Adrenal gland (tissue), 12 donors: ENCODE measurements around the gene SLC2A9. TPM values are rescaled to one million over a fixed set of nuclear protein-coding genes. Genes with fewer than 3 reads are reported as not detected.

ENCODE experiments used
- DNase-seq, 7 donors: peaks; one replicate each; pipeline ENCODE4 v3.0.0-alpha.2; 2019 to 2020
- H3K27ac ChIP-seq, 5 donors: fragments of 200-600 bp; sonication (generic) in 4 of 5; 1 replicate in 3 of 5; 2 replicates in 2 of 5; pipeline versions ENCODE4 v1.5.1 to v1.8.0; 2016 to 2020; ENCODE audit warnings: mild to moderate bottlenecking in 1 of 5
- H3K27me3 ChIP-seq: fragments of 200-600 bp; 2 replicates; pipeline ENCODE4 v1.8.0; 2021
- H3K36me3 ChIP-seq, 2 donors: fragments of 200-600 bp; replicated peaks in 1 of 2; 1 replicate in 1 of 2; 2 replicates in 1 of 2; pipeline versions ENCODE4 v1.5.1 to v1.8.0; 2018 to 2022
- H3K4me1 ChIP-seq, 2 donors: fragments of 200-600 bp; replicated peaks in 1 of 2; 1 replicate in 1 of 2; 2 replicates in 1 of 2; pipeline versions ENCODE4 v1.5.1 to v1.8.0; 2018 to 2021
- H3K4me3 ChIP-seq, 4 donors: fragments of 200-600 bp; sonication (generic) in 3 of 4; one replicate each; pipeline ENCODE4 v1.5.1; 2016 to 2018
- H3K9me3 ChIP-seq, 3 donors: fragments of 200-600 bp; sonication (generic) in 1 of 3; replicated peaks in 1 of 3; 1 replicate in 2 of 3; 2 replicates in 1 of 3; pipeline versions ENCODE4 v1.5.1 to v1.8.0; 2016 to 2021
- POLR2A ChIP-seq, 2 donors: fragments of 450-650 bp; IDR thresholded peaks; one replicate each; pipeline ENCODE4 v1.6.1; 2017; ENCODE audit warnings: antibody characterized with exemption in 2 of 2, mild to moderate bottlenecking in 2 of 2, moderate library complexity in 1 of 2
- WGBS, 4 donors: extraction: QIAGEN DNeasy Blood & Tissue Kit in 2 of 4; methylation state at CpG; one replicate each; pipeline versions ENCODE4 v1.1.5 to v1.1.7; 2013 to 2017; 5-methylcytosine and 5-hydroxymethylcytosine counted together
- intact Hi-C, 2 donors: fragments of 100-400 bp; cut with DNase I; formaldehyde crosslinking; loops; one replicate each; pipeline versions ENCODE4 v1.14.1 to v1.15.0; 2022 to 2023
- polyA plus RNA-seq, 3 donors: library from polyadenylated mRNA; stranded (reverse); fragments of 200-250 nt in 2 of 3; fragments of 350-450 nt in 1 of 3; fragmentation: Illumina TruSeq in 1 of 3; extraction: RNeasy Lipid Tissue Mini Kit (QIAGEN cat#74804) in 1 of 3; gene quantifications; one replicate each; pipeline ENCODE4 v1.2.3, GENCODE V29; 2013 to 2014
- total RNA-seq, 9 donors: library from RNA; depleted of rRNA in 4 of 9; stranded (reverse); fragments of >200 nt in 4 of 9; fragments of 120-200 nt in 1 of 9; fragmentation: NEBNext Ultra II Directional in 1 of 9; extraction: Animal tissue kit (Norgen Biotek cat#: 25700) in 1 of 9; gene quantifications; one replicate each; pipeline versions ENCODE4 v1.1.0 to v1.2.4, GENCODE V29; 2013 to 2023
- TF ChIP-seq, protein P1 (sequence below), 6 experiments: fragments of 450-650 bp in 4 of 6; fragments of 200-600 bp in 2 of 6; sonication (generic) in 1 of 6; IDR thresholded peaks; 1 replicate in 5 of 6; 2 replicates in 1 of 6; pipeline versions ENCODE4 v1.5.1 to v1.8.0; 2016 to 2021; ENCODE audit warnings: antibody characterized with exemption in 6 of 6, mild to moderate bottlenecking in 2 of 6, moderate library complexity in 1 of 6
- donor health status: healthy with polysubstance abuse.
- donor health status: Bipolar disorder and iron deficiency.
- donor health status: DM: yes; HTN: yes; CAD: no.
- donor health status: DM: no; HTN: no; CAD: no.
- donor health status: DM: no; HTN: no; CAD: no.
- donor health status: DM: yes; HTN: yes; CAD: no.

Gene SLC2A9
- total and polyA plus RNA-seq, 12 donors, result 1.8 to 16.6 (median 8.5) TPM

DNA sequence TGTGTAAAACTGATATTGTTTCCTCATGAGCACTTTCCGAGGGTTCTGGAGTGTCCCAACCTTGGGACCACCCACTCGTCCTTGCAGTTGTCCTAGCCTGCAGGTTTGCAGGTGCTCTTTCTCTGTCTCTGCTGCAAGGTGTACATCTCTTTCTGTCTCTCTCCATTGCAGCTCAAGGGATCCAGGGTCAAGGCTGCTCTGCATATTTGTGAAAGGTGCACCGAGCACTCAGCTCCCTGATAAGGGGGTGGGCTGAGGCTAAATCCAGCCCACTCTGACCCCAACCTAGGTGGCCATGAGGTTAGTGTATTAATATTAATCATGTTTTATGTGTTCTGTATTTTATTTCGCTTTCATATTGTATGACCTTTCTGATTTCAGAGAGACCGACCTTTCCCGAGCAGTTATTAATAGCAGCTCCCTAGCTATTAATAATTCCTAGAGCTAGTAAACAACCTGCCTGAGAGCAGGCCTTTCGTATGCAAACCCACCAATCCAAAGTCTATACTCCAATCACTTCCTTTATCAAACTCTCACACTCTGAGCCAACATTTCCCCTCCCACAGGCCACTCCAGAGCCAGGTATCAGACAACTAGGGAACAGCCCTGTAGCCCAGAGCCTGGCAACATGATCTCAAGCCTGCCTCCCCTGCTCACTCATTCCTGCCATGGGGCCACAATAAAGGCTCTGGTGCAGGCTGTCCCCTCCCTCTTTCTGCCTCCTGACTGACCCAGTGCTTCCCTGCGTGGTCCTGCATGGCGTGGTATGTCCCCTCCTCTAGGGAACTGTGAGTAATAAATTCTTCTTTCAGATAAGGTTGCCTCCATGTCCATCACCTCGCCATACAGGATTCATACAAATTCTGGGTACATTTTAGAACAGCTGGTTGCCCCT is 73.9 kb downstream of the SLC2A9 start:
- no peaks in the 10 kb centered on the region for H3K9me3 ChIP-seq
- no peaks in the 10 kb centered on the region for H3K36me3 ChIP-seq
- intact Hi-C loops, result no loop called here
- DNase-seq, result peak in 2 of 7 donors; percentile 16 to 42
- H3K4me3 ChIP-seq, result no peak overlapping the region
- H3K27me3 ChIP-seq, result no peaks in the 10 kb centered on the region
- peaks cover 9 to 11% of the 10 kb centered on the region in 2 donors for H3K4me1 ChIP-seq
- 56 to 67% (median 60%) methylated on average over 8 to 10 of the region's 10 CpGs for WGBS, 4 donors
- H3K27ac ChIP-seq, result no peak overlapping the region
- TF ChIP-seq, protein P1, sequence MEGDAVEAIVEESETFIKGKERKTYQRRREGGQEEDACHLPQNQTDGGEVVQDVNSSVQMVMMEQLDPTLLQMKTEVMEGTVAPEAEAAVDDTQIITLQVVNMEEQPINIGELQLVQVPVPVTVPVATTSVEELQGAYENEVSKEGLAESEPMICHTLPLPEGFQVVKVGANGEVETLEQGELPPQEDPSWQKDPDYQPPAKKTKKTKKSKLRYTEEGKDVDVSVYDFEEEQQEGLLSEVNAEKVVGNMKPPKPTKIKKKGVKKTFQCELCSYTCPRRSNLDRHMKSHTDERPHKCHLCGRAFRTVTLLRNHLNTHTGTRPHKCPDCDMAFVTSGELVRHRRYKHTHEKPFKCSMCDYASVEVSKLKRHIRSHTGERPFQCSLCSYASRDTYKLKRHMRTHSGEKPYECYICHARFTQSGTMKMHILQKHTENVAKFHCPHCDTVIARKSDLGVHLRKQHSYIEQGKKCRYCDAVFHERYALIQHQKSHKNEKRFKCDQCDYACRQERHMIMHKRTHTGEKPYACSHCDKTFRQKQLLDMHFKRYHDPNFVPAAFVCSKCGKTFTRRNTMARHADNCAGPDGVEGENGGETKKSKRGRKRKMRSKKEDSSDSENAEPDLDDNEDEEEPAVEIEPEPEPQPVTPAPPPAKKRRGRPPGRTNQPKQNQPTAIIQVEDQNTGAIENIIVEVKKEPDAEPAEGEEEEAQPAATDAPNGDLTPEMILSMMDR (IDR thresholded peaks at IDR 0.05), result no peak
- TF ChIP-seq POLR2A (IDR thresholded peaks at IDR 0.05), result no peak

DNA sequence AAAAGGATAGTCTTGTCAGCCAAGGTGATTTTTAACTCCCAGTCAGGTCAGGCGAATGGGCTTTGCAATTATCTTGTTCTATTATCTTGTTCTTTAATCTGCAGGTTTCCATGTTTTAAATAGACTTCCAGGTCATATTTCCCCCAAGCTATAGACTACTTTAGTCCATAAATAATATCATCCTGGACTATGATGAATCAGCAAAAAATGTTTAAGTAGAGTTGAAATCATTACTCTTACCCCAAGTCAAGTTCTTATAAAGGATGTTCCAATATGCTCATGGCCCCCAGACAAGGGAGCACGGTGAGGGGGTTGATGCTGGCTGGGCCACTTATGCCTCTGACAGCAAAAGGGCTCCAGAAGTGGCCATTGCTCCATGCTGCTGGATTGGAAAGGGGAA is 75.1 kb downstream of the SLC2A9 start:
- H3K27me3 ChIP-seq, result no peaks in the 10 kb centered on the region
- no peak overlapping the region for H3K4me3 ChIP-seq
- TF ChIP-seq, protein P1 (IDR thresholded peaks at IDR 0.05), result no peak
- TF ChIP-seq POLR2A (IDR thresholded peaks at IDR 0.05), result no peak
- H3K9me3 ChIP-seq, result no peaks in the 10 kb centered on the region
- WGBS, 4 donors, result 92 to 98% (median 94%) methylated on average over 2 of the region's 2 CpGs
- DNase-seq, result peak in 1 of 7 donors; percentile 4
- H3K27ac ChIP-seq, result no peak overlapping the region
- H3K4me1 ChIP-seq, result peaks cover 9 to 11% of the 10 kb centered on the region in 2 donors
- intact Hi-C loops, result no loop called here
- no peaks in the 10 kb centered on the region for H3K36me3 ChIP-seq

DNA sequence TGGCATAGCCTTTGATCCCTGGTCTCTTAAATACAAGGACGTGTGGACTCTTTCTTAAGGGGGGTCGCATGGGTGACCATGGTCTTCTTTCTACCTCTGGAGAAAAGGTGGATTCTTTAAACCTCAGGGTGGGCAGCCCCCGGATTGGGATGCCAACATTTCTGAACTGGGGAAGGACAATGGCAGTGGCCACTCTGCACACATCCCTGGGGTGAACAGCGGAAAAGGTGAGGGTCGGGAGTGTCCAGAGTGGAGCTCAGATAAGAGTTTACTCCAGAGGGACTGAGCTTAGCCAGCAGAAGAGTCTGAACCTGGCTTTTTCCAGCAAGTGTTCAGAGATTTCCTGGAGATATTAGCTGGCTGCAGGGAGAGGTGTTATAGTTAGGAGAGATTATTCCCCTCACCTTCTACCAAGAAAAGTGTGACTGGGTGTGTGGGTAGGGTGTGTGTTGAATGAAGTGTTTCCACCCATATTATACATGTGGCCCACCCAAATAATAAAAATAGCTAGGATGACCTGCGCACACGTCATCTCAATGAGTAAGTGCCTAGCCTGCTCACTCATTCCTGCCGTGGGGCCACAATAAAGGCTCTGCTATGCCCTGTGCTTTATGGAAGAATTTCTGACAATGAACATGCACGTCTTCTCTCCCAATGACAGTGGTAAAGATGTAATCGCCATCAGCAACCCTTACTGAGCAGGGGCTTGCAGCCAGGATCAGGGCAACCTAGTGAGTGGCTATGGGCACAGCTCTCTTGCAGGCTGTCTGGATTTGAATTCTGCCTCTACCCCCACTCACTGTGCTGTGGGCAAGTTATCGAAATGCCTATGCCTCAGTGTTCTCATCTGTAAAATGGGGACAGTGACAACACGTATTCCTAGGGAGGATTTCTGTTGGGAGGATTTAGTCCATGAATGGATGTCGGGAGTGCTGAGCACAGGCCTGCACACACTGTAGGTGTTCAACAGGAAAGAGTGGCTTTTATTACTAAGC is 76.6 kb downstream of the SLC2A9 start:
- H3K9me3 ChIP-seq, result no peaks in the 10 kb centered on the region
- peaks cover 9 to 11% of the 10 kb centered on the region in 2 donors for H3K4me1 ChIP-seq
- H3K27ac ChIP-seq, result no peak overlapping the region
- DNase-seq, result peak in 1 of 7 donors; percentile 30
- H3K36me3 ChIP-seq, result no peaks in the 10 kb centered on the region
- no peaks in the 10 kb centered on the region for H3K27me3 ChIP-seq
- TF ChIP-seq, protein P1 (IDR thresholded peaks at IDR 0.05), result no peak
- no peak for TF ChIP-seq POLR2A (IDR thresholded peaks at IDR 0.05)
- H3K4me3 ChIP-seq, result no peak overlapping the region
- 82 to 89% (median 86%) methylated on average over 13 of the region's 13 CpGs for WGBS, 4 donors
- intact Hi-C loops, result no loop called here

DNA sequence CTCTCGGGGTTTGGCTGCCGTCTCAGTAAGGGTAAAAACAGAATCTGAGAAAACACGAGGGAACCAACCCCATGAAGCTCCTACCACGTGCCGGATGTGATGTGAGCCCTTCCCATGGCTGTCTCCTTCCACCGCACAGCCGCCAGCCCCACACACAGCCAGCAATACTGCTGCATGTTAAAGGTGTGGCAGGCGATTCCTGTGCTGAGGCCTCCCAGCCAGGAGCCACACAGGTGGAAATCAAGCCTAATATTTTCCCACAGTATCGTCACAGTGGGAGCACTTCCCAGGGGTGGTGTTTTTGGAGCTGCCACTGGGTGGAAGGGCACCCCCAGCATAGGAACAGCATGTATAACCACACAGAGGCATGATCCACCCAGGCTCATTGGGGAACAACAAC is 77.5 kb downstream of the SLC2A9 start:
- peak in 2 of 7 donors; percentile 1 to 29 for DNase-seq
- WGBS, 4 donors, result 93 to 98% (median 96%) methylated on average over 8 to 9 of the region's 9 CpGs
- Histone ChIP-seq H3K36me3 (no peaks in the 10 kb centered on the region), H3K27me3 (no peaks in the 10 kb centered on the region), H3K27ac (no peak overlapping the region), H3K4me1 (peaks cover 9 to 11% of the 10 kb centered on the region in 2 donors), H3K4me3 (no peak overlapping the region), H3K9me3 (no peaks in the 10 kb centered on the region)
- intact Hi-C loops, result no loop called here
- TF ChIP-seq, protein P1 (IDR thresholded peaks at IDR 0.05), result no peak
- TF ChIP-seq POLR2A (IDR thresholded peaks at IDR 0.05), result no peak
